Measurements from ENCODE around the gene ABCB4. TPM values are rescaled to one million over a fixed set of nuclear protein-coding genes. Genes with fewer than 3 reads are reported as not detected.

ABCB4 gene
- total RNA-seq, 1 experiment from 2014 or later, result not detected

GRCh38 chr7:87420173-87420572, 55.3 kb downstream of the ABCB4 start:
- Mint-ChIP-seq H3K36me3 (ENCODE audit: insufficient read depth, unreplicated experiment) (no peaks in the 10 kb centered on the region), H3K4me3 (ENCODE audit: low read depth, unreplicated experiment) (no peak overlapping the region), H3K4me1 (ENCODE audit: low read depth, unreplicated experiment) (no peaks in the 10 kb centered on the region), H3K27me3 (ENCODE audit: unreplicated experiment) (no peaks in the 10 kb centered on the region), H3K9me3 (ENCODE audit: low read depth, unreplicated experiment) (no peaks in the 10 kb centered on the region), H3K27ac (ENCODE audit: unreplicated experiment) (no peak overlapping the region)
- DNase-seq, result no peak
- intact Hi-C loops (cut with micrococcal nuclease; ENCODE audit: unreplicated experiment), result no loop called here
- CTCF ChIA-PET, result no interaction called here
- BruUV-seq (replicated peaks), result no TSS peak
- TF ChIP-seq CTCF (IDR thresholded peaks at IDR 0.05; ENCODE audit: unreplicated experiment), result no peak

DNA sequence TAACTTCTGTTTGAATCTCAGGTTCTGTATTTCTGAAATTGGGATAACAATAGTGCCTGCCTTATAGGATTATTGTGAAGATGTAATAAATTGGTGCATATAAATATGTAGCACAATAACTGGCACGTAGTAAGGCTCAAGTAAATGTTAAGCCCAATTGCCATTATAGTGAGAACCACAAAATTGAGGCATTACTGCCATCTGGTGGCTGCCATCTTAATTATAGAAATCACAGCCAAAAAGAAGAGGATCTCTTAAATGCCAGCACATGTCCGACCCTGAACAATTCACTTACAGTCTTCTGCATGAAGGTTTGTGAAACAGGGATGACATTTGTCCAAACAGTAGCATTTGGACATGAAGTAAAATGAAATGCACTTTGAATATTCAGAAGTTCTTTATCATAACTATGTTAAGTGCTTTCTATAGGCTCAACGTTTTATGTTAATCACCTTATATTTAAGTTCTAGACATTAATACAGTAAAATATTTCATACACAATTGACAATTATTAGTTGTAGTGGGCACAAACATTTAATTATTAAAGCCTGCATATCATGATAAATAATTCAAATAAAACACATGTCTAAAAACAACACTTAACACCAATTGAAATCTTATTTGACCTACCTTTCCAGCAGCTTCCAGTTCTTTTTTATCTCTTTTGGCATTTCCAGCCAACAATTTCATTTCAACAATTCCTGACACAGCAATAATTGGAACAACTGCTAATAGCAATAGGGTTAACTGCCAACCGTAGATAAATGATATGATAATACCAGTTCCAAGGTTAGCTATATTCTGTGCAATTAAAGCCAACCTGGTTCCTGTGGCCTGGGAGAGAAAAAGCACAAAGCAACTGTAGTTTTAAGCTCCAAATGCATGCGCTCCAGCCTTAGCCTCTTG, 58.5 kb downstream of the ABCB4 start:
- peak; percentile 67 for DNase-seq
- intact Hi-C loops (cut with micrococcal nuclease; ENCODE audit: unreplicated experiment), result loop anchor here (1.0 to 10.0 kb wide), 3 partner anchors 100 to 482 kb away; no protein-coding TSS in a partner anchor
- CTCF ChIA-PET, result interaction anchor here (0.9 to 1.3 kb wide), 2 partner anchors 98 to 105 kb away, joined by 3 to 4 read pairs; no protein-coding TSS in a partner anchor
- H3K27me3 Mint-ChIP-seq (ENCODE audit: unreplicated experiment), result no peaks in the 10 kb centered on the region
- no TSS peak for BruUV-seq (replicated peaks)
- H3K4me1 Mint-ChIP-seq (ENCODE audit: low read depth, unreplicated experiment), result no peaks in the 10 kb centered on the region
- no peak overlapping the region for H3K4me3 Mint-ChIP-seq (ENCODE audit: low read depth, unreplicated experiment)
- no peak overlapping the region for H3K27ac Mint-ChIP-seq (ENCODE audit: unreplicated experiment)
- no peak for TF ChIP-seq CTCF (IDR thresholded peaks at IDR 0.05; ENCODE audit: unreplicated experiment)
- no peaks in the 10 kb centered on the region for H3K9me3 Mint-ChIP-seq (ENCODE audit: low read depth, unreplicated experiment)
- H3K36me3 Mint-ChIP-seq (ENCODE audit: insufficient read depth, unreplicated experiment), result no peaks in the 10 kb centered on the region

DNA sequence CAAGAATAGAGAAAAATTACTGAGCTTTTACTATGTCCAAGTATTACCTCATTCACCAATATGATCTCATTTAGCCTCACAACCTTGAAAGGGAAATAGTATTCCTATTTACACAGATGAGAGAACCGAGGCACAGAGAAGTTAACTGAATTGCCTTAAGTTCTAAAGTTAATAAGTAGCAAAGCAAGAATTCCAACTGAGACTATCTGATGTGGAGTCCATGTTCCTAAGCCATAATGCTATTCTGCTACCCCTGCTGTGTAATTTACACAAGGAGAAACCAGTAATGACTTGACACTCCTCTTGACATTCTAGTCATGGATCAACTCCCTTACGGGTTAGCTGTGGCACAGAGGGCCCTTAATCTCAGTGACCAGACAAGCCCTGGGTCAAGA, 60.7 kb downstream of the ABCB4 start:
- Mint-ChIP-seq H3K27ac (ENCODE audit: unreplicated experiment) (no peak overlapping the region), H3K36me3 (ENCODE audit: insufficient read depth, unreplicated experiment) (no peaks in the 10 kb centered on the region), H3K27me3 (ENCODE audit: unreplicated experiment) (no peaks in the 10 kb centered on the region), H3K4me3 (ENCODE audit: low read depth, unreplicated experiment) (no peak overlapping the region), H3K9me3 (ENCODE audit: low read depth, unreplicated experiment) (no peaks in the 10 kb centered on the region), H3K4me1 (ENCODE audit: low read depth, unreplicated experiment) (no peaks in the 10 kb centered on the region)
- no peak for DNase-seq
- intact Hi-C loops (cut with micrococcal nuclease; ENCODE audit: unreplicated experiment), result loop anchor here (10.0 kb wide), 1 partner anchor 480 kb away; no protein-coding TSS in a partner anchor
- CTCF ChIA-PET, result no interaction called here
- no peak for TF ChIP-seq CTCF (IDR thresholded peaks at IDR 0.05; ENCODE audit: unreplicated experiment)
- no TSS peak for BruUV-seq (replicated peaks)

DNA sequence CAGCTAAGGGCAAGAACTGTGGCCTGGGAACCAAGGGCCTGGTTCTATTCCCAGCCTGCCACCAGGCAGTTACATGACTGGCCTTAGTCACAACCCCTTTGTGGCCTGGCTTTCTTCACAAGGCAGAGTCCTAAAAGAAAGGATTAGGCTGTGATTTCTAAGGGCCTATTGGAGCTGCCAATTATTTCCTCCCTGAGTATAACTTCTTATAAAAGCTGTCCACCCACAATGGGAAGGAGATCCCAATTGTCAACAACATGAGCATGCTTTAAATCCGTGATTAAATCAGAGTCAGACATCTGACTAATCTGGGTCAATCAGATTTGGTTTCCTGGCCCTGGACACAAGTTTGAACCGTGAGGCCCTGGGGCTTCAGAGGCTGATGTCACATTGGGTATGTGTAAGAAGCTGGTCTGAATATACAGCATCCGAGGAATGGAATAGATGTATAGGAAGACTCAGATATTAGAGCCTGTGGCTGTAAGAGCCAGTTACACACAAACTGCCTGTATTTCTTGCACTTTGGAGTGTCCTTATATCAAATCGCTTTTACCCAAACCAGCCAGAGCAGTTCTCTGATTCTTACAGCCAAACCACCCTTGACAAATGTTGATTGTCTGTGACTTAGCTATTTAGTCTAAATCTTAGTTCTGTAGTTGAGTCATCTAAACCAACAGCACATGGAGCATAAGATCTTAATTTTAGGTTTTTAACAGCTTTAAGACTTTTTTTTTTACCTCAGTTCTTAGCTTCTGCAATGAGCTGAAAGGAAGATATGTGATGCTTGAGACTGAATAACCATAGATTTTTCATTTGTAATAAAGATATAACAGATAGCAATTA, 61.3 kb downstream of the ABCB4 start:
- Mint-ChIP-seq H3K4me3 (ENCODE audit: low read depth, unreplicated experiment) (no peak overlapping the region), H3K27me3 (ENCODE audit: unreplicated experiment) (no peaks in the 10 kb centered on the region), H3K27ac (ENCODE audit: unreplicated experiment) (no peak overlapping the region), H3K36me3 (ENCODE audit: insufficient read depth, unreplicated experiment) (no peaks in the 10 kb centered on the region), H3K9me3 (ENCODE audit: low read depth, unreplicated experiment) (no peaks in the 10 kb centered on the region), H3K4me1 (ENCODE audit: low read depth, unreplicated experiment) (no peaks in the 10 kb centered on the region)
- CTCF ChIA-PET, result no interaction called here
- intact Hi-C loops (cut with micrococcal nuclease; ENCODE audit: unreplicated experiment), result loop anchor here (10.0 kb wide), 1 partner anchor 479 kb away; no protein-coding TSS in a partner anchor
- BruUV-seq (replicated peaks), result no TSS peak
- no peak for DNase-seq
- TF ChIP-seq CTCF (IDR thresholded peaks at IDR 0.05; ENCODE audit: unreplicated experiment), result no peak

Data from Calu3 (cell line).